ENCODE results near the gene HECW1.

GRCh38 chr7:43396187-43396740 lies 283.8 kb downstream of the HECW1 start:
- no peak for TF ChIP-seq CTCF (IDR thresholded peaks at IDR 0.05)
- no peak for TF ChIP-seq EZH2 (IDR thresholded peaks at IDR 0.05; ENCODE audit: borderline replicate concordance, insufficient read depth, low read depth, low read length, poor library complexity, severe bottlenecking)

Data from B cell (primary cell).